Measurements from ENCODE around the gene ZNRF1. TPM values are rescaled to one million over a fixed set of nuclear protein-coding genes. Genes with fewer than 3 reads are reported as not detected.

The ZNRF1 gene
- total and polyA plus RNA-seq, 2 of the 13 experiments (the other 11 are each of a cell fraction or from before 2014, with no cell fraction given), result 43.9 to 58.7 TPM

DNA sequence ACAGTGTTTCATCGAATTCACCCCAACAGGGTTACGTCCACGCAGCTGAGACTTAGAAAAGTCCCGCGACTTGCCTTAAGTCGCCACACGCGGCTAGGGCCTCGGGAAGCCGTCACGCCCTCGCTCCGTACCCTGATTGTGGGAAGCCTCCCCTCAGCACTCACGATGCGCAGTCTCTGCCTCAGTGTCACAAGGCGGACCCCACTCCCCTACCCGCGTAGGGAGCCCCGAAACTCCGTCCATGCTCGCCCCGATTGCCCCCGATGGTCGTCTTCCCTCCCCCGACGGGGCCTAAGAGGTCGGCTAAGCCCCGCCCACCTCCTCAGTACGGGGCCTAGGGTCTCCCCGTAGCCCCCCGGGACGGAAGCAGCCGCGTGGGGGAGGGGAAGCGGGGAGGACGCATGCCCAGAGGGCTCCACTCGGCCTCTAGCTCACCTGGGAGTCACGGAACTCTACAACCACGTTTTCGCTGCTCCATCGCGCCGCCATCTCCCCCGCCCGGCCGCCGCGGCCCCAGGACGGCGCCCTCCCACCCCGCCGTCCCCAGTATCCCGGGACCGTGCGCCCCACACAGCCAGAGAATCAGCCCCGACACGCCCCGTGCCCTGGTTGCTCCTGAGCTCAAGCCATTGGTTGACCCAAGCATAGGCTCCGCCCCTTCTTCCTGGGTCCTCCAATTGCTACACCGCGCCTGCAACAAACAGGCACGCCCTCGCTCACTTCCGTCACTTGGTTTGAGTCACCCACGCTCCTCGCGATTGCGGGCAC is 14.1 kb upstream of the ZNRF1 start, which contains the start of gene WDR59 (continued):
- TF ChIP-seq, protein P1, sequence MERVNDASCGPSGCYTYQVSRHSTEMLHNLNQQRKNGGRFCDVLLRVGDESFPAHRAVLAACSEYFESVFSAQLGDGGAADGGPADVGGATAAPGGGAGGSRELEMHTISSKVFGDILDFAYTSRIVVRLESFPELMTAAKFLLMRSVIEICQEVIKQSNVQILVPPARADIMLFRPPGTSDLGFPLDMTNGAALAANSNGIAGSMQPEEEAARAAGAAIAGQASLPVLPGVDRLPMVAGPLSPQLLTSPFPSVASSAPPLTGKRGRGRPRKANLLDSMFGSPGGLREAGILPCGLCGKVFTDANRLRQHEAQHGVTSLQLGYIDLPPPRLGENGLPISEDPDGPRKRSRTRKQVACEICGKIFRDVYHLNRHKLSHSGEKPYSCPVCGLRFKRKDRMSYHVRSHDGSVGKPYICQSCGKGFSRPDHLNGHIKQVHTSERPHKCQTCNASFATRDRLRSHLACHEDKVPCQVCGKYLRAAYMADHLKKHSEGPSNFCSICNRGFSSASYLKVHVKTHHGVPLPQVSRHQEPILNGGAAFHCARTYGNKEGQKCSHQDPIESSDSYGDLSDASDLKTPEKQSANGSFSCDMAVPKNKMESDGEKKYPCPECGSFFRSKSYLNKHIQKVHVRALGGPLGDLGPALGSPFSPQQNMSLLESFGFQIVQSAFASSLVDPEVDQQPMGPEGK (CRISPR knock-in tag; IDR thresholded peaks at IDR 0.05), result peak; percentile 87
- TF ChIP-seq ZFP90 (CRISPR knock-in tag; IDR thresholded peaks at IDR 0.05; ENCODE audit: borderline replicate concordance) (peak; percentile 86; the same call in 1 of the 2 replicates), SRF (IDR thresholded peaks at IDR 0.05; ENCODE audit: low read depth, low read length) (0 out of 2 replicates have a peak, but pooled peaks have one; percentile 18), YY1 (IDR thresholded peaks at IDR 0.05; ENCODE audit: insufficient read depth, insufficient replicate concordance, low read depth, low read length) (peak; percentile 63), HNRNPL (IDR thresholded peaks at IDR 0.05; ENCODE audit: low read depth, low read length) (no peak), FOXA3 (CRISPR knock-in tag; IDR thresholded peaks at IDR 0.05) (peak; percentile 60), NFIB (CRISPR knock-in tag; IDR thresholded peaks at IDR 0.05; ENCODE audit: borderline replicate concordance) (no peak), SRY (CRISPR knock-in tag; IDR thresholded peaks at IDR 0.05) (peak; percentile 91; the same call in 1 of the 2 replicates), ZNF737 (CRISPR knock-in tag; IDR thresholded peaks at IDR 0.05; ENCODE audit: borderline replicate concordance) (no peak), FOXJ3 (CRISPR knock-in tag; IDR thresholded peaks at IDR 0.05; ENCODE audit: borderline replicate concordance) (no peak), PCBP1 (IDR thresholded peaks at IDR 0.05; ENCODE audit: borderline replicate concordance, low read depth, low read length) (0 out of 2 replicates have a peak, but pooled peaks have one; percentile 87), DMAP1 (CRISPR knock-in tag; IDR thresholded peaks at IDR 0.05) (peak; percentile 80; the same call in 1 of the 2 replicates), ZNF296 (CRISPR knock-in tag; conservative IDR thresholded peaks at IDR 0.05) (peak; percentile 84; the same call in 1 of the 2 replicates), HNRNPLL (IDR thresholded peaks at IDR 0.05; ENCODE audit: low read depth, low read length, poor library complexity, severe bottlenecking) (peak; percentile 66), ZNF562 (CRISPR knock-in tag; IDR thresholded peaks at IDR 0.05; ENCODE audit: borderline replicate concordance) (no peak), MYC (CRISPR knock-in tag; IDR thresholded peaks at IDR 0.05; ENCODE audit: borderline replicate concordance) (peak; percentile 88), ATM (IDR thresholded peaks at IDR 0.05; ENCODE audit: borderline replicate concordance) (no peak), FIP1L1 (IDR thresholded peaks at IDR 0.05; ENCODE audit: borderline replicate concordance, insufficient read depth, low read depth, low read length) (no peak), JARID2 (CRISPR knock-in tag; IDR thresholded peaks at IDR 0.05; ENCODE audit: insufficient replicate concordance) (no peak)
- TF ChIP-seq, protein P2, sequence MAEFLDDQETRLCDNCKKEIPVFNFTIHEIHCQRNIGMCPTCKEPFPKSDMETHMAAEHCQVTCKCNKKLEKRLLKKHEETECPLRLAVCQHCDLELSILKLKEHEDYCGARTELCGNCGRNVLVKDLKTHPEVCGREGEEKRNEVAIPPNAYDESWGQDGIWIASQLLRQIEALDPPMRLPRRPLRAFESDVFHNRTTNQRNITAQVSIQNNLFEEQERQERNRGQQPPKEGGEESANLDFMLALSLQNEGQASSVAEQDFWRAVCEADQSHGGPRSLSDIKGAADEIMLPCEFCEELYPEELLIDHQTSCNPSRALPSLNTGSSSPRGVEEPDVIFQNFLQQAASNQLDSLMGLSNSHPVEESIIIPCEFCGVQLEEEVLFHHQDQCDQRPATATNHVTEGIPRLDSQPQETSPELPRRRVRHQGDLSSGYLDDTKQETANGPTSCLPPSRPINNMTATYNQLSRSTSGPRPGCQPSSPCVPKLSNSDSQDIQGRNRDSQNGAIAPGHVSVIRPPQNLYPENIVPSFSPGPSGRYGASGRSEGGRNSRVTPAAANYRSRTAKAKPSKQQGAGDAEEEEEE (CRISPR knock-in tag; IDR thresholded peaks at IDR 0.05; ENCODE audit: borderline replicate concordance), result peak; percentile 77; the same call in 1 of the 2 replicates
- TF ChIP-seq, protein P3, sequence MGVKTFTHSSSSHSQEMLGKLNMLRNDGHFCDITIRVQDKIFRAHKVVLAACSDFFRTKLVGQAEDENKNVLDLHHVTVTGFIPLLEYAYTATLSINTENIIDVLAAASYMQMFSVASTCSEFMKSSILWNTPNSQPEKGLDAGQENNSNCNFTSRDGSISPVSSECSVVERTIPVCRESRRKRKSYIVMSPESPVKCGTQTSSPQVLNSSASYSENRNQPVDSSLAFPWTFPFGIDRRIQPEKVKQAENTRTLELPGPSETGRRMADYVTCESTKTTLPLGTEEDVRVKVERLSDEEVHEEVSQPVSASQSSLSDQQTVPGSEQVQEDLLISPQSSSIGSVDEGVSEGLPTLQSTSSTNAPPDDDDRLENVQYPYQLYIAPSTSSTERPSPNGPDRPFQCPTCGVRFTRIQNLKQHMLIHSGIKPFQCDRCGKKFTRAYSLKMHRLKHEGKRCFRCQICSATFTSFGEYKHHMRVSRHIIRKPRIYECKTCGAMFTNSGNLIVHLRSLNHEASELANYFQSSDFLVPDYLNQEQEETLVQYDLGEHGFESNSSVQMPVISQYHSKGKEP (CRISPR knock-in tag; IDR thresholded peaks at IDR 0.05), result peak; percentile 70; the same call in 1 of the 2 replicates
- TF ChIP-seq, protein P4, sequence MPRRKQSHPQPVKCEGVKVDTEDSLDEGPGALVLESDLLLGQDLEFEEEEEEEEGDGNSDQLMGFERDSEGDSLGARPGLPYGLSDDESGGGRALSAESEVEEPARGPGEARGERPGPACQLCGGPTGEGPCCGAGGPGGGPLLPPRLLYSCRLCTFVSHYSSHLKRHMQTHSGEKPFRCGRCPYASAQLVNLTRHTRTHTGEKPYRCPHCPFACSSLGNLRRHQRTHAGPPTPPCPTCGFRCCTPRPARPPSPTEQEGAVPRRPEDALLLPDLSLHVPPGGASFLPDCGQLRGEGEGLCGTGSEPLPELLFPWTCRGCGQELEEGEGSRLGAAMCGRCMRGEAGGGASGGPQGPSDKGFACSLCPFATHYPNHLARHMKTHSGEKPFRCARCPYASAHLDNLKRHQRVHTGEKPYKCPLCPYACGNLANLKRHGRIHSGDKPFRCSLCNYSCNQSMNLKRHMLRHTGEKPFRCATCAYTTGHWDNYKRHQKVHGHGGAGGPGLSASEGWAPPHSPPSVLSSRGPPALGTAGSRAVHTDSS (CRISPR knock-in tag; conservative IDR thresholded peaks at IDR 0.05), result no peak

Data from HepG2 (cell line).